22Rv1 (cell line): ENCODE data around the gene CIAO2B.

Source experiments
- ZFX ChIP-seq: fragments of 450-650 bp; IDR thresholded peaks from 2 replicates; pipeline ENCODE4 v1.6.1; 2017; ENCODE audit warnings: antibody characterized with exemption, borderline replicate concordance
- TF ChIP-seq, protein P1 (sequence below): fragments of 450-650 bp; IDR thresholded peaks from 2 replicates; pipeline ENCODE4 v1.5.1; 2017; ENCODE audit warnings: mild to moderate bottlenecking

GRCh38 chr16:66933776-66934137 is 445 bp downstream of the CIAO2B start:
- TF ChIP-seq, protein P1, sequence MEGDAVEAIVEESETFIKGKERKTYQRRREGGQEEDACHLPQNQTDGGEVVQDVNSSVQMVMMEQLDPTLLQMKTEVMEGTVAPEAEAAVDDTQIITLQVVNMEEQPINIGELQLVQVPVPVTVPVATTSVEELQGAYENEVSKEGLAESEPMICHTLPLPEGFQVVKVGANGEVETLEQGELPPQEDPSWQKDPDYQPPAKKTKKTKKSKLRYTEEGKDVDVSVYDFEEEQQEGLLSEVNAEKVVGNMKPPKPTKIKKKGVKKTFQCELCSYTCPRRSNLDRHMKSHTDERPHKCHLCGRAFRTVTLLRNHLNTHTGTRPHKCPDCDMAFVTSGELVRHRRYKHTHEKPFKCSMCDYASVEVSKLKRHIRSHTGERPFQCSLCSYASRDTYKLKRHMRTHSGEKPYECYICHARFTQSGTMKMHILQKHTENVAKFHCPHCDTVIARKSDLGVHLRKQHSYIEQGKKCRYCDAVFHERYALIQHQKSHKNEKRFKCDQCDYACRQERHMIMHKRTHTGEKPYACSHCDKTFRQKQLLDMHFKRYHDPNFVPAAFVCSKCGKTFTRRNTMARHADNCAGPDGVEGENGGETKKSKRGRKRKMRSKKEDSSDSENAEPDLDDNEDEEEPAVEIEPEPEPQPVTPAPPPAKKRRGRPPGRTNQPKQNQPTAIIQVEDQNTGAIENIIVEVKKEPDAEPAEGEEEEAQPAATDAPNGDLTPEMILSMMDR, result no peak
- TF ChIP-seq ZFX, result no peak
